Neural cell (in vitro differentiated cells): ENCODE measurements around the gene ZNF528.

ENCODE experiments used
- RAD21 ChIP-seq: fragments of 450-650 bp; conservative IDR thresholded peaks from 2 replicates; pipeline ENCODE4 v1.6.1; 2014; ENCODE audit warnings: antibody characterized with exemption, mild to moderate bottlenecking, moderate library complexity
- TF ChIP-seq, protein P1 (sequence below): fragments of 450-650 bp; IDR thresholded peaks from 2 replicates; pipeline ENCODE4 v1.5.1; 2014; ENCODE audit warnings: antibody characterized with exemption, mild to moderate bottlenecking, moderate library complexity; ENCODE audit not compliant: poor library complexity, severe bottlenecking

GRCh38 chr19:52398081-52398441, 412 bp downstream of the ZNF528 start:
- no peak for TF ChIP-seq RAD21
- TF ChIP-seq, protein P1, sequence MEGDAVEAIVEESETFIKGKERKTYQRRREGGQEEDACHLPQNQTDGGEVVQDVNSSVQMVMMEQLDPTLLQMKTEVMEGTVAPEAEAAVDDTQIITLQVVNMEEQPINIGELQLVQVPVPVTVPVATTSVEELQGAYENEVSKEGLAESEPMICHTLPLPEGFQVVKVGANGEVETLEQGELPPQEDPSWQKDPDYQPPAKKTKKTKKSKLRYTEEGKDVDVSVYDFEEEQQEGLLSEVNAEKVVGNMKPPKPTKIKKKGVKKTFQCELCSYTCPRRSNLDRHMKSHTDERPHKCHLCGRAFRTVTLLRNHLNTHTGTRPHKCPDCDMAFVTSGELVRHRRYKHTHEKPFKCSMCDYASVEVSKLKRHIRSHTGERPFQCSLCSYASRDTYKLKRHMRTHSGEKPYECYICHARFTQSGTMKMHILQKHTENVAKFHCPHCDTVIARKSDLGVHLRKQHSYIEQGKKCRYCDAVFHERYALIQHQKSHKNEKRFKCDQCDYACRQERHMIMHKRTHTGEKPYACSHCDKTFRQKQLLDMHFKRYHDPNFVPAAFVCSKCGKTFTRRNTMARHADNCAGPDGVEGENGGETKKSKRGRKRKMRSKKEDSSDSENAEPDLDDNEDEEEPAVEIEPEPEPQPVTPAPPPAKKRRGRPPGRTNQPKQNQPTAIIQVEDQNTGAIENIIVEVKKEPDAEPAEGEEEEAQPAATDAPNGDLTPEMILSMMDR: no peak
